Stimulated activated CD8-positive, alpha-beta memory T cell treated with anti-CD3 and anti-CD28 coated beads, Interleukin-15, amount 100 ng/mL, for 24 hours (primary cell): Measurements from ENCODE around the gene STX19.
"Not testable (repeated sequence)": the region's sequence is repeated elsewhere in the genome, so short reads cannot be mapped to it uniquely, and the experiment has no call there.

Experiments
- DNase-seq: peaks from one replicate; pipeline ENCODE4 v3.0.0-alpha.2; 2020; ENCODE audit warnings: low read depth

STX19 gene, protein sequence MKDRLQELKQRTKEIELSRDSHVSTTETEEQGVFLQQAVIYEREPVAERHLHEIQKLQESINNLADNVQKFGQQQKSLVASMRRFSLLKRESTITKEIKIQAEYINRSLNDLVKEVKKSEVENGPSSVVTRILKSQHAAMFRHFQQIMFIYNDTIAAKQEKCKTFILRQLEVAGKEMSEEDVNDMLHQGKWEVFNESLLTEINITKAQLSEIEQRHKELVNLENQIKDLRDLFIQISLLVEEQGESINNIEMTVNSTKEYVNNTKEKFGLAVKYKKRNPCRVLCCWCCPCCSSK

DNA sequence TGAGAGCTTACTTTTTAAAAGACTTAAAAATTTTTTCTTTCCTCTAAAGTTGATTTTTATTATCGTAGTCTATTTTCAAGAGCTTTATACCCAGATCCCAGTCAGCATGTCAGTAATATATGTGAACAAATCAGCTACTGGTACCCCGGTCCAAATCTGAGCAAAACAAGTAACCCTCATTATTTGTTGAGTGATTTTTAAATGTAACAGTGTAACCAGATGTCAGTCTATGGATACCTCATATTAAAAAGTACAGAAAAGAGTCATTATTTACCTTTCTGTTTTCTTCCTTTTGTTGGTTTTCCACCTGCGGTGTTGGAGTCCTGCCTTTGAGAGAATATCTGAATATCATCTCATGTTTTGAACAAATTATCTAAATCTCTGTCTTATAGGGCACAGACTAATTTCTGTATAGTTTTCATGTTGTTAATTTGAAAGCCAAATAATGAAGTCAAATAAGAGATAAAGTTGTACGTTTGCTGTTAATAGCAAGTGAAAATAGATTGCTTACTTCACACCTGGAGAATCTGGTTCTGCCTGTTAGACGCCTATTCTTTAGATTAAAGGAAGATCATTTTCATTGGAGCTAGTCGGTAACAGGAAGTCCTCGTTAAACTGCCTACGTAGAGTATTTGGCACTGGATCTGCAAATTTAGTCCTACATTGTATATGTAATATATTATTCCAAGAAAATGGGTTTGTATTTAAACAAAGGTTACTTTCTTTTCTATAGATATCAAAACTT, at the start of gene STX19:
STX19 (minus strand) TSS at position 505 of the 745 bp plus-strand sequence. CDS start 13,328 bp downstream, outside the sequence.
- DNase-seq = no peak

DNA sequence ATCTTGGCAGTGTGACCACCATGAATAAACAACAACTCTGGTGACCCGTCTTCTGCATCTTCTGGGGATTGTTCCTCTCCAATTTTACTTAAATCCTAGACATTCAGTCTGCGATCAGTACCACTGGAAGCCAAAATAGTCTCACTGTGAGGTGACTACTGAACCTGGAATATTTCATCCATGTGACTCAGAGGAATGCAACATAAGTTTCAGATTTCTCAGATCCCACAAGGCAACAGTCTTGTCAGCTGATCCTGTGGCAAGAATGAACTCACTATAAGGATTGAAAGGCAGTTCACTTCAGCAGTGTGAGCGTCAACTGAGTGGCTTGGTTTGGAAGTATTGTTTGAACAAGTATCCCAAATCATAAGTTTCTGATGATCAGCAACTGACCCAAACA, 47.7 kb upstream of the STX19 start:
- no peak for DNase-seq

DNA sequence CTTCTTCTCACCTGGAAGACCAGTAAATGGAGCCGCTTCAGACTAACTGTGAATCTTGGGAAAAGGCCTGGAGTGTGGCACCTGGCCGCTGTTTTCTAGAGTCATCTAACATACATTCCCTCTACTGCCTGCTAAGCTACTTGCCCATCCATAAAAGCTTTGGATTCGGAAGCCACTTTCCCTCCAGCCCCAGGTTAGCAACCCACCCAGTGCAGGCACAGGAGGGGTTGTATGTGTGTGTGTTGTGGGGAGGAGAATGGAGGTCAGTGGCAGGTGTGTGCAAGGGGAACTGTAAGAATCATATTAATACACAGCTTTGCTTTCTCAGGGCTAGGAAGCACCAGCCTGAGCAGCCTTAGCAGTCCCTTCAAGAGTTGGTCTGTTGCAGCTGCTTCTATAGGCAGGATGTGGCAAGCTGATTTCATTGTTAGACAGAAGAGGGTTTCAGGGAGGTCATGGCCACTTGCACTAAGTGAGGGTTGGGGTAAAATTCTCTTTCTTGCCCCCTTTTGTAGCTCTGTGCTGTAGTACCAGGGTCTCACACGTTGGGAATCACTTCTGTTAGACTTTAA, 43.4 kb upstream of the STX19 start:
- DNase-seq = no peak

DNA sequence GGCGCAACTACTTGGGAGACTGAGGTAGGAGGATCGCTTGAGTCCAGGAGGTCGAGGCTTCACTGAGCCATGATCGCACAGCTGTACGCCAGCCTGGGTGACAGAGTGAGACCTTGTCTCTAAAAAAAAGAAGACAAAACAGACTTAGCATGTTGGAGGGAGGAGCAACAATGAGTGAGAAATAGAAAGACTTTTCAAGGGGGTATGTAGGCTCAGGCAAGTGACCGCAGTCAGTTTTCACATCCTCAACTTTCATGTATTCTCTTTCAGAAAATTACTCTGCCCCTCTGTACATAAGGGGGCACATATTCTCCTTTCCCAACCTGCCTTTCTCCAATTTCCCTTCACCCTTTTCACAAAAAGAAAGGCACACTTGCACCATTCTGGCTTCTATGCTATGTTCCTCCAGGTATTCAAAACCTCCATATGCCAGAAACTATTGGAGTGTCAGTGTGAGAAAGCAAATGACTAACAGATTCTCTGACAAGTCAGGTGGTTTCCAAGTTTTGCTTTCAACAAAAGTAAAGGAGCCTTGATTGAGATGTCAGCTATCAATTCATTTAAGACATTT, 42.0 kb upstream of the STX19 start:
- no peak for DNase-seq

DNA sequence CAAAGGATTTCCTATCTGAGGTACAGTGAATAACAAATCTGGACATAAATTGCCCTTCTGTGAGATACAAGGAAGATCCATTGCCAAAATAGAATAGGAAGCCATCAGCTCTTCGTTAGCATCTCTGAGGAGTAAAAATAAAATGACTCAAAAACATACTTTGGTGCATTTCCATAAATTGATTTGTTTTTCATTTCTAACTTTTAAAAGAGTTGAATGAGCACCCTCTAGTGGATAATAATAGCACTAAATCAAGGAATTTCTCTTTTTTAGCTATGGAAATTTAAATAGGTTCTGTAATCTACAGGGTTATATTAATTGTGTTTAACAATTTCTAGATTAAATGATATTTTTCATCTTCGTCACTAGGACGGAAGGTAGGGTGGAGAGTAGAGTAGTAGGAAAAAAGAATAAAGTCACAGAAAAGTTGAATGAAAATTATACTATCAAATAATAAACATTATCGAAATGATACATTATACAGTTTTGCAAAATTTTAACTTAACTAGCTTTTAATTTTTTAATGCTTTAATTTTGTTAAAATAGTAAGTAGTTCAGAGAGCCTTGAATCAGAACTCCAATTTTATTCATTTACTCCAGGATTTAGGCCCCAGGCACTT, 40.9 kb upstream of the STX19 start:
- no peak for DNase-seq

DNA sequence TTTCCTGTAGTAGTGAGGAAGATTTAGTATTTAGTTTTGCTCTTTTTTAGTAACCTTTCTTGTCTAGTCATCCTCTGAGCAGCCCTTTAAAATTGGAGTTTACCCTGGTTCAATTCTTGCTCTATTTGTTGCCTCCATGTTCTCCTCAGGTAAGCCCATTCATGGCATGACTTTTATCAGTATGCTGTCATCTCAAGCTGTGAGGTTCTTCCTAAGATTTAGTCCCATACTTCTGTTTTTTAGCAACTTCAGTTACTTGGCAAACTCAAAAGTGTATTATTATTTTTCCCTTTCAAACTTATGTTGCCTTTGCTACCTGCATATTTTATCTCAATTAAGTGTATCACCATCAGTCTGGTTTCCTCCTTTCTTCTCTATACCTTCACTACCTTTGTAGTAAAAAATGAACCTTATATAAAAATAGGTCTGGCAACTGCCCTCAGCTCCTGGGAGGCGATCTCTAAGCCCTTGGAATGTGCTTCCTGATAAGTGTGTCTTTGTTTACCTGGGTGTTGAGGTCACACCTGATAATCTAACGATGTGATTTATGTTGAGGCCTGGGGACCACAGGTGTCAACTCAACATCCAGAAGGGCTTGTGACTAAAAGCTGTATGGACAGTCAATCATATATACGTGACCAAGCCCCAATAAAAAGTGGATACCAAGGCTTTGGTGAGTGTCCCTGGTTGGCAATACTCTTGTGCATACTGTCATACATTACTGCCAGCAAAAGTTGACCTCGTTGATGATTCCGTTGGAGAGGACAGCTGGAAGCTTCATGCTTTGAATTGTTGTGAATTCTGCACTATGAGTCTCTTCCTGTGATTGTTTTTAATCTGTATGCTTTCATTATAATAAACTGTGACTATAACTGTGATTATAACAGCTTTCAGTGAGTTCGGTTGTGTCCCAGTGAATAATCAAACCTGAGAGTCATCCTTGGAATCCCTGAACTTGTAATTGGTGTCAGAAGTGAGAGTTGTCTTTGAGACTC, 38.4 kb upstream of the STX19 start:
- no peak for DNase-seq

DNA sequence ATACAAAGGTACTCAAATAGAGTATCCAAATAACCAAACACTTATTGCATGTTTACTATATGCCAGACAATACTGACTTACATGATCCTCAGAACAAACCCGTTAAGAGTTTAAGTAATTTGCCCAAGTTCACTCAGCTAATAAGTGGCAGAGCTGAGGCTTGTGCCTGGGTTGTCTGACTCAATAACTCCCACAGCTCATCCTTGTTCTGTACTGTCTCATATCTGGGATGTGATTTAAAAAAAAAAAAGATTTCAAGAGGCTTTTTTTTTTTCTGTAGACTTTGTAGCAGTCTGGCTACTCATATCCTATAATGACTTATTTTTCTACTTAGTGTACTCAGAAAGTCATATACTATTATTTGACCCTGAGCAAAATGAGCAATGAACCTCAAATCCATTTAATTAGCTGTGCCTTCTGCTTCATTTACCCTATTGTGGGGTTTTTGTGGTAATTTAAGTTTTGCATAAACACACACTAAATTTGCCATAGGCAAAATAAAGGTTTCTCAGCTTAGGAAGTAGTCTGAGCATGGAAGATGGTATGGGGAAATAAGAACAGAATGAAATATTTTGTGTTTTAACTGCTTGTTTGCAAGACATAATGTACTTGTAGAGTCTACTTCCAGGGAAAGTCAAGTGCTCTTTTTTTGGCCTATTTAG, 37.6 kb upstream of the STX19 start:
- DNase-seq = no peak

DNA sequence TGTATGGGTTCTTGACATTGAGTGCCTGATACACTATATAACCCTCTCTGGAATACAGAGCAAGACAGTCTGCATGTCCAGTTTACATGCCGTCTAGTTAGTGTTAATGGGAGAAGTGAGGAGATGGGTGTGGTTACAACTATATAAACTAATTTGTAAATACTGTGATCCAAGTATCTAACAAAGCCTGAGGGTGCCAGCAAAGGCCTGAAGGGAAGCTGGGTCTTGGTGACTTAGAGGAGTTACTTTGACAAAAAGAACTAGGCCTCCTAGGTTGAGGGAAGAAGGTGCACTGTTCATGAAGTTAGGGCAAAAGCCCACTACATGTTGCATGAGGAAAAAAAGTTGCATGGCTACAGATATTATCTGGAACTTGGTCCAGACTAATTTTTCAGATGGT, 36.7 kb upstream of the STX19 start:
- no peak for DNase-seq

DNA sequence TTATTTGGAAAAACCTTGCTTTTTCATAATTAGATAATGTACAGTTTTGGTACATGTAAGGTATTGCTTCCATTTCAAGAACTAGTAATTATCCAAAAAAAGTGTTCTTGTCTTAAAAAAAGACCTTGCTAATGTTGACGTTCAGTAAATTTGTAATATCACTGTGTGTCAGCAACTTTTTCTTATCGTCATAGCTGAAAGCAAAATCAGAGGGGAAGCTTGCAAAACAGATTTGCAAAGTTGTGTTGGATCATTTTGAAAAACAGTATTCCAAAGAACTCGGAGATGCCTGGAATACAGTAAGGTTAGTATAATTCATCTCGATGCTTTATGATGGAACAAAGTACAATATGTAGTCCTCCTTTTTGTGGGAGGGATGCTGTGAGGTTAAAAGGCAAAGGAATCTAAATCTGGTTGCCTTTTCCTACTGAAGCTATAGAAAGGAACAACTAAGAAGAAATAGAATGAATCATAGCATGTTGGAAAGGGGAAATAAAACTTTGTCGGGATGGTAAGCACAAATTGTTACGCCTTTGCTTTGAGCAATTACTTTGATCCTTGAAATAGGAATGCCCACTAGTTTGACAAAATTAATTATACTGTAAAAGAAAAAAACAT, 36.0 kb upstream of the STX19 start:
- no peak for DNase-seq

DNA sequence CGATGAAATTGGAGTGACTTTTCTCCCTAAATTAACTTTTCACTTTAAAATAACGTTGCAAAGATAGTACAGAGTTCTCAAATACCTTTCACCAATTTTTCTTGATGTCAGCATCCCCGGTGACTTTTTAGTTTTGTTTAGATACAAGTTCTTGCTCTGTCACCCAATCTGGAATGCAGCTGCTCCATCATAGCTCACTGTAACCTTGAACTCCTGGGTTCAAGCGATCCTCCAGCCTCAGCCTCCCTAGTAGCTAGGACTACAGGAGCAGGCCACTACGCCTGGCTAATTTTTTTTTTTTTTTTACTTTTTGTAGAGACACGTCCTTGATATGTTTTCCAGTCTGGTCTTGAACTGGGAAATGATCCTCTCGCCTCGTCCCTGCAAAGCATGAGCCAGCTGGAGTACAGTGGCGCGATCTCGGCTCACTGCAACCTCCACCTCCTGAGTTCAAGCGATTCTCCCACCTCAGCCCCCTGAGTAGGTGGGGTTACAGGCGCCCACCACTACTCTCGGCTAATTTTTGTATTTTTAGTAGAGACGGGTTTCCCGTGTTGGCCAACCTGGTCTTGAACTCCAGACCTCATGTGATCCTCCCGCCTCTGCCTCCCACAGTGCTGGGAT, 35.2 kb upstream of the STX19 start:
- DNase-seq = no peak

DNA sequence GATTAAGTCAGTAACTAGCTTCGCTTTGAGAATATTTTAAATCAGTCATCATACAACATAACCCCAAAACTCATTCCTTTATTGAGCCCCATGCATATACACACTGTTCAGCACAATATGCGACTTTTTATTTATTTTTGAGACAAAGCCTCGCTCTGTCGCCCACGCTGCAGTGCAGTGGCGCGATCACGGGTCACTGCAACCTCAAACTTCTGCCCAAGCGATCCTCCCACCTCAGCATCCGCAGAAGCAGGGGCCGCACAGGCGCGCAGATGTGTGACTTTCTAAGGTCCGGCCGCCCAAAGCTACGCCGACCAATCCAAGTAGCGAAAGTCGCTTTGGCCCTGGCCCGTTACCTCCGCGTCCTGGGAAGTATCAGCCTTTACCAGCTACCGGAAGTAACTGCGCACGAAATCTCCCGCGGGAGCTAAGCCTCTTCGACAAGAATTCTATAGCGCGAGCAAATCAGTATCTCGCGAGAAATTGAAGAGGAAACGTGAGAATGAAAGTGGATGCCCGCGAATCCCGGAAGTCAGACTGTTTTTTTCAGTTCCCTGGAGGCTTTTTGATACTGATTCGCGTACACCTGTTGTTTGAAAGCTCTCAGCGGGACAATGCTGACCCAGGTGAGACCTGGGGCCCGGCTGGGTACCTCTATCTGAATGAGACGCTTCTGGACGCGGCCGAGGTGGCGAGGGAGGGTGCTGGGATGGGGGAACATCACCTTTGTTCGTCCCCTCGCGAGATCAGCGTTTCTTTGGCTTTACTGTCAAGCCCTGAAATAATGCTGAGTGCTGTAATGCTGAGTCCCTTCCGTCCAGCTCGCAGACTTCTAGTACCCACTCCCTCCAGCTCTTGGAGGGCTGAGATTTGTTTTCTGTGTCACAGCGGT, 34.4 kb upstream of the STX19 start, which contains the start of the genes DHFR2 and NSUN3:
DHFR2 (minus strand) TSS at position 404 of the 892 bp plus-strand sequence. CDS start 1,405 bp downstream, outside the sequence.
NSUN3 (plus strand) TSS at position 549 of the 892 bp plus-strand sequence; CDS start at position 615, 66 bp downstream.
- DNase-seq = peak; percentile 52

DNA sequence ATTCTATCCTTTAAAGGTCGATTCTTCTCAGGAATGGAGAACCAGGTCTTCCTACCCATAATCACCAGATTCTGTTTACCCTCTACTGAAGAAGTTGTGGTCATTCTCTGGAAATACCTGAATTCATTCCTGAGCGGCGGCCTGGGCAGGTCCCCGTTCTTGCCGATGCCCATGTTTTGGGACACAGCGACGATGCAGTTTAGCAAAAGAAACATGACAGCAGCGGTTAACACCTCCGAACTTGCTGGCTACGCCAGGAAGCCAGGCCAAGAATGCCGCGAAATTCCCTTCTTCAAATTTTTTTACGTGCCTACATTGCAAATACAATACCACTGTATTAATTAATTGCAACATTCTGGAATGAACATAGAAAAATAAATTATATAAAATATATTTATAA, 32.9 kb upstream of the STX19 start:
- no peak for DNase-seq

DNA sequence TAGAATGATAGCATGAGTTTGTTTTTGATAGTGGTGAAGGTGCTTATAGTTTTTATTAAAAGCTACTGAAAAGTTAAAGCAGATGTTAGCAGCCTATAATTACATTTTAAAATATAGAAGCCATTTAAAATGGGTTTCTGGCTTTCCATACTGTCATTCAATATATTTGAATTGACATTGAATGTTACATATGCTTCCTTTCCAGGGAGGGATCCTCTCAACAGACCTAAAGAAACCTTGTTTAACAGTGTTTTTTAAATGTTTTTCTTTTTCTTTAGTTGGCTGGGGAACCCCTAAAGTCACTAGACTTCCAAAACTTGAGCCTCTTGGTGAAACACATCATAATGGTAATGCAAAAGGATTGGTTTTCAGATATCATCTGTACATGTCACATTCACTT, 22.1 kb upstream of the STX19 start:
- DNase-seq = no peak

DNA sequence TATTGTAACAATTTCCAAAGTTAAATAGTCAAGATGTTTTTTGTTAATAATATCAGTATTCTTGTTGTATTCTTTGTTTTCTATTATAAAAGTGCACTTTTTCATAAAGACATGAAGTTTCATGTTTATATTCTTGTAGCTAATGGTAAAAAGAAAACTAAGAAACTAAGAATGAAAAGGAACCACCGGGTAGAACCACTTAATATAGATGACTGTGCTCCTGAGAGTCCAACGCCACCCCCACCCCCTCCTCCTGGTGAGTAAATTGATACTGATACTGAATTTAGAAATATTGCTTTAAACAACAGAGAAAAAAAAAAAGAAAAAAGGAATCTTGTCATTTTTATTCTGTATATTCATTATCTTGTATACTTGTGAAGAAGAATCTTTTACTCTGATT, 20.9 kb upstream of the STX19 start:
- DNase-seq = no peak

DNA sequence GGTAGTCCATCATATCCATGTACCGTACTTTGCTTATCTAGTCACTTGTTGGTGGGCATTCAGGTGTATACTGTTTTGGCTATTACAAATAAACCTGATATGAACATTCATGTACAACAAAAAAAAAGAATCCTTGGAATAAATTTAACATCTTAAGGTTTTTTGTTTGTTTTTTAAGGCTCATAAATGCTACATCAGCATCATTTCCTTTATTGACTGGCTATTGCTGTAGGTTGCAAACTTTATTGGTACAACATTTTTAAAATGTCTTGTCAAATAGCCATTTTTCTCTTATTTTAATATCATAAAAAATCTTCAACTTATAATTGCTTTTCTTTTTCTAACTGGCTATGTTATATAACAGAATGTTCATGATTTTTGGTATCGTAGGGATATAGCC, 18.1 kb upstream of the STX19 start:
- no peak for DNase-seq

DNA sequence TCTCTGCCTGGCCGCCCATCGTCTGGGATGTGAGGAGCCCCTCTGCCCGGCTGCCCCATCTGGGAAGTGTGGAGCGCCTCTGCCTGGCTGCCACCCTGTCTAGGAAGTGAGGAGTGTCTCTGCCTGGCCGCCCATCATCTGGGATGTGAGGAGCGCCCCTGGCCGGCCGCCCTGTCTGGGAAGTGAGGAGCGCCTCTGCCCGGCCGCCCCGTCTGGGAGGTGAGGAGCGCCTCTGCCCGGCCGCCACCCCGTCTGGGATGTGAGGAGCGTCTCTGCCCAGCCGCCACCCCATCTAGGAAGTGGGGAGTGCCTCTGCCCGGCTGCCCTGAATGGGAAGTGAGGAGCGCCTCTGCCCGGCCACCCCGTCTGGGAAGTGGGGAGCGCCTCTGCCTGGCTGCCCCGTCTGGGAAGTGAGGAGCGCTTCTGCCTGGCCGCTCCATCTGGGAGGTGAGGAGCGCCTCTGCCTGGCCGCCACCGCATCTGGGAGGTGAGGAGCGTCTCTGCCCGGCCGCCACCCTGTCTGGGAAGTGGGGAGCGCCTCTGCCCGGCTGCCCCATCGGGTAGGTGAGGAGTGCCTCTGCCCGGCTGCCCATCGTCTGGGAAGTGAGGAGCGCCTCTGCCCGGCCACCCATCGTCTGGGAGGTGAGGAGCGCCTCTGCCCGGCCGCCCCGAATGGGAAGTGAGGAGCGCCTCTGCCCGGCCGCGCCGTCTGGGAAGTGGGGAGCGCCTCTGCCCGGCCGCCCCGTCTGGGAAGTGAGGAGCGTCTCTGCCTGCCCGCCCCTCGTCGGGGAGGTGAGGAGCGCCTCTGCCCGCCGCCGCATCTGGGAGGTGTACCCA, 15.9 kb upstream of the STX19 start:
- not testable (repeated sequence) for DNase-seq

DNA sequence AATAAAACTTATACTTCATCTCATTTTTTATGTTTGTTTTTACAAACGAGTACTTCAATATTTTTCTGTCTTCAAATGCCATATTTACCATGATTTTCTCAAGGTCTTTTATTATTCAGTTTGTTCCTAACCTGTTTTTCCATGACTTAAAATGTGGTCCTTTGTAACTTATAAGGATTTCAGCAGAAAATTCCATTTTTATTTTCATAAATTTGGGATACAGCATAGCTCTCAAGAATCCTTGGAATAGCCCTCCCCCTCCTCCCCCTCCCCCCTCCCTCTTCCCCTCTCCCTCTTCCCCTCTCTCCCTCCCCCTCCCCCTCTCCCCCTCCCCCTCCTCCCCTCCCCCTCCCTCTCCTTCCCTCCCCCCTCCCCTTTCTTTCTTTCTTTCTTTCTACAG, 14.9 kb upstream of the STX19 start:
- DNase-seq = no peak
